Liver (tissue), 3 donors: Measurements from ENCODE around the gene GDF9.

Experiments
- GABPA ChIP-seq, 2 donors: IDR thresholded peaks in 1 of 2; conservative IDR thresholded peaks in 1 of 2; 2 replicates each; pipeline ENCODE4 v1.6.1; 2016; ENCODE audit warnings: antibody characterized with exemption in 2 of 2, mild to moderate bottlenecking in 1 of 2, moderate library complexity in 1 of 2
- HNF4A ChIP-seq, 2 donors: conservative IDR thresholded peaks; 2 replicates each; pipeline ENCODE4 v1.6.1; 2016; ENCODE audit warnings: antibody characterized with exemption in 2 of 2, mild to moderate bottlenecking in 2 of 2
- RAD21 ChIP-seq, 2 donors: IDR thresholded peaks; 2 replicates each; pipeline ENCODE4 v1.6.1; 2016; ENCODE audit warnings: antibody characterized with exemption in 2 of 2, mild to moderate bottlenecking in 2 of 2
- TF ChIP-seq, protein P1 (sequence below): fragments of 150-350 bp; IDR thresholded peaks from 2 replicates; pipeline ENCODE4 v1.5.1; 2017; ENCODE audit warnings: improper control_type of control experiment, low read depth, low read length; ENCODE audit not compliant: missing input control
- donor health status: healthy.
- donor health status: healthy.

DNA sequence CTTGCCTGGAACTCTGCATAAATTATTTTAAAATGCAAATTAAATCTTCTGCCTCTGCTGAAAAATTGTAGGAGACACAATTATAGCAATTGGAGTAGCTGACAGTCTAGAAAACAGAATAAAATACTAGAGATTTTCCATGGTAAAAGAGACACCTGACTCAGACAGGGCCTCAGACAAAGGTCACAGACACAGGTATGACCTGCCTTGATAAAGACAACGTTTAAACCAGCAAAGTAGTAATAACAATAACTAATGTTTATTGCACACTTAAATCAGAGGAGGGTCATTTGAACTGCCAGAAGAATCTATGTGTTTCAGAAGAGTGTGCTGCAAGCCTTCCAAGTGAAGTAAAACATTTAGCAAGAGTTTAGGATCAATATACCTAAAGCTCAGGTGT is 49.3 kb downstream of the GDF9 start:
- no peak for TF ChIP-seq HNF4A (conservative IDR thresholded peaks at IDR 0.05)
- TF ChIP-seq RAD21 (IDR thresholded peaks at IDR 0.05): no peak
- TF ChIP-seq GABPA (IDR thresholded peaks at IDR 0.05 in 1 of 2, conservative IDR thresholded peaks at IDR 0.05 in 1 of 2): no peak
- TF ChIP-seq, protein P1, sequence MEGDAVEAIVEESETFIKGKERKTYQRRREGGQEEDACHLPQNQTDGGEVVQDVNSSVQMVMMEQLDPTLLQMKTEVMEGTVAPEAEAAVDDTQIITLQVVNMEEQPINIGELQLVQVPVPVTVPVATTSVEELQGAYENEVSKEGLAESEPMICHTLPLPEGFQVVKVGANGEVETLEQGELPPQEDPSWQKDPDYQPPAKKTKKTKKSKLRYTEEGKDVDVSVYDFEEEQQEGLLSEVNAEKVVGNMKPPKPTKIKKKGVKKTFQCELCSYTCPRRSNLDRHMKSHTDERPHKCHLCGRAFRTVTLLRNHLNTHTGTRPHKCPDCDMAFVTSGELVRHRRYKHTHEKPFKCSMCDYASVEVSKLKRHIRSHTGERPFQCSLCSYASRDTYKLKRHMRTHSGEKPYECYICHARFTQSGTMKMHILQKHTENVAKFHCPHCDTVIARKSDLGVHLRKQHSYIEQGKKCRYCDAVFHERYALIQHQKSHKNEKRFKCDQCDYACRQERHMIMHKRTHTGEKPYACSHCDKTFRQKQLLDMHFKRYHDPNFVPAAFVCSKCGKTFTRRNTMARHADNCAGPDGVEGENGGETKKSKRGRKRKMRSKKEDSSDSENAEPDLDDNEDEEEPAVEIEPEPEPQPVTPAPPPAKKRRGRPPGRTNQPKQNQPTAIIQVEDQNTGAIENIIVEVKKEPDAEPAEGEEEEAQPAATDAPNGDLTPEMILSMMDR: no peak
